Keratinocyte (primary cell): ENCODE data around the gene PACSIN2.

Source experiments
- CTCF ChIP-seq, 3 experiments: IDR thresholded peaks in 1 of 3; conservative IDR thresholded peaks in 1 of 3; optimal IDR thresholded peaks in 1 of 3; 2 replicates in 2 of 3; 3 replicates in 1 of 3; pipeline versions ENCODE3 to v1.5.1; 2011; ENCODE audit warnings: low read length in 3 of 3, mild to moderate bottlenecking in 3 of 3, moderate library complexity in 2 of 3, control low read depth in 1 of 3, inconsistent platforms in 1 of 3; ENCODE audit not compliant: insufficient read depth in 2 of 3; ENCODE audit errors: extremely low read depth in 1 of 3
- EZH2 ChIP-seq: IDR thresholded peaks from one replicate; pipeline ENCODE4 v1.6.1; 2012; ENCODE audit warnings: inconsistent platforms, mild to moderate bottlenecking, low read length, moderate library complexity

- TF ChIP-seq CTCF (optimal IDR thresholded peaks at IDR 0.05 in 1 of 3, IDR thresholded peaks at IDR 0.05 in 1 of 3, conservative IDR thresholded peaks at IDR 0.05 in 1 of 3; ENCODE audit: extremely low read depth in 1 of 3, insufficient read depth in 2 of 3, low read length in 3 of 3) = no peak
- TF ChIP-seq EZH2 = no peak
Observed at GRCh38 chr22:42961810-42962209, 53.1 kb downstream of the PACSIN2 start.
